ENCODE results near the gene PPP1R36. TPM values are rescaled to one million over a fixed set of nuclear protein-coding genes. Genes with fewer than 3 reads are reported as not detected.

PPP1R36 gene
- total RNA-seq, 1 donor from 2014 or later: 1.1 TPM

- Mint-ChIP-seq H3K9me3 (ENCODE audit: low read depth) (no peaks in the 10 kb centered on the region), H3K4me1 (ENCODE audit: low read depth) (peaks cover 31% of the 10 kb centered on the region), H3K27me3 (ENCODE audit: low read depth) (no peaks in the 10 kb centered on the region), H3K36me3 (ENCODE audit: low read depth) (no peaks in the 10 kb centered on the region), H3K4me3 (ENCODE audit: unreplicated experiment) (no peak overlapping the region), H3K27ac (ENCODE audit: unreplicated experiment) (no peak overlapping the region)
- TF ChIP-seq, protein P1, sequence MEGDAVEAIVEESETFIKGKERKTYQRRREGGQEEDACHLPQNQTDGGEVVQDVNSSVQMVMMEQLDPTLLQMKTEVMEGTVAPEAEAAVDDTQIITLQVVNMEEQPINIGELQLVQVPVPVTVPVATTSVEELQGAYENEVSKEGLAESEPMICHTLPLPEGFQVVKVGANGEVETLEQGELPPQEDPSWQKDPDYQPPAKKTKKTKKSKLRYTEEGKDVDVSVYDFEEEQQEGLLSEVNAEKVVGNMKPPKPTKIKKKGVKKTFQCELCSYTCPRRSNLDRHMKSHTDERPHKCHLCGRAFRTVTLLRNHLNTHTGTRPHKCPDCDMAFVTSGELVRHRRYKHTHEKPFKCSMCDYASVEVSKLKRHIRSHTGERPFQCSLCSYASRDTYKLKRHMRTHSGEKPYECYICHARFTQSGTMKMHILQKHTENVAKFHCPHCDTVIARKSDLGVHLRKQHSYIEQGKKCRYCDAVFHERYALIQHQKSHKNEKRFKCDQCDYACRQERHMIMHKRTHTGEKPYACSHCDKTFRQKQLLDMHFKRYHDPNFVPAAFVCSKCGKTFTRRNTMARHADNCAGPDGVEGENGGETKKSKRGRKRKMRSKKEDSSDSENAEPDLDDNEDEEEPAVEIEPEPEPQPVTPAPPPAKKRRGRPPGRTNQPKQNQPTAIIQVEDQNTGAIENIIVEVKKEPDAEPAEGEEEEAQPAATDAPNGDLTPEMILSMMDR (IDR thresholded peaks at IDR 0.05): no peak
- no peak for DNase-seq (ENCODE audit: low spot score)
Measured at GRCh38 chr14:64572386-64573104, 22.8 kb downstream of the PPP1R36 start.

GRCh38 chr14:64573109-64573508 lies 23.3 kb downstream of the PPP1R36 start:
- Mint-ChIP-seq H3K4me3 (ENCODE audit: unreplicated experiment) (no peak overlapping the region), H3K27me3 (ENCODE audit: low read depth) (no peaks in the 10 kb centered on the region), H3K9me3 (ENCODE audit: low read depth) (no peaks in the 10 kb centered on the region), H3K36me3 (ENCODE audit: low read depth) (no peaks in the 10 kb centered on the region), H3K27ac (ENCODE audit: unreplicated experiment) (no peak overlapping the region), H3K4me1 (ENCODE audit: low read depth) (peaks cover 30% of the 10 kb centered on the region)
- TF ChIP-seq, protein P1 (IDR thresholded peaks at IDR 0.05): no peak
- DNase-seq (ENCODE audit: low spot score): no peak

DNA sequence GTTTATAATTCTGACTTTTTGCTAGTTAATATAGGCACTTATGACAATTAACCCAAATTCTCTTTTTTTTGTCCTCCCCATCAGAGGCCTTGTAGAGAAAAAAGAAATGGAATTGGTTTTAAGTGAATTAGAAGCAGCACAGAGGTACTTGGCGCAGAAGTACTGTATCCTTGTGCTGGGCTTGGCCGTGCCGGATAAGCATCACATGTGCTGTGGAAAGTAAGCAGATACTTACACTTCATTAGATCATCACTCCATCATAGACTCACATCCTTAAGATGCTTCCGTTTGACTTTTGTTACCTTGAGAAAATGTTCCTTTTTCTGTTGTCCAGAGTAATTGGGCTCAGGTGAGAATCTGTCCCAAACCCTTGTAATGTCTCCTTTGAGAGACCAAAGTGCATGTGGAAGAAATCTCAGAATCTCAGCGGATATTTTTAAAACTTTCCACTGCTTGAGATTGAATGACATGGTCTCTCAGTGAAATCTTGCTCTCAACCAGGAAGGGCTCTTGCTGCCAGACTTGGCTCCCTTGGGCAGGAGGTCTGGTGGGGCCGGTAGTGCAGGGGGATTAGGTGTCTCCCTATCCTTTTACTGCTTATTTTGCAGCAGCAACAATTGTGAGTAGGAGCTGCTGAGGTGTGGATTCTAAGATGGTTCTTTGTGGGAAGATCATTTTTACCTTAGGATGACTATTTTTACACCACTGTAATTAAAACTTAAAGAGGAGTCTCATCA lies 24.8 kb downstream of the PPP1R36 start:
- no peak for DNase-seq (ENCODE audit: low spot score)
- H3K27ac Mint-ChIP-seq (ENCODE audit: unreplicated experiment): no peak overlapping the region
- H3K36me3 Mint-ChIP-seq (ENCODE audit: low read depth): no peaks in the 10 kb centered on the region
- H3K9me3 Mint-ChIP-seq (ENCODE audit: low read depth): no peaks in the 10 kb centered on the region
- TF ChIP-seq, protein P1 (IDR thresholded peaks at IDR 0.05): no peak
- H3K27me3 Mint-ChIP-seq (ENCODE audit: low read depth): no peaks in the 10 kb centered on the region
- H3K4me3 Mint-ChIP-seq (ENCODE audit: unreplicated experiment): no peak overlapping the region
- peaks cover 17% of the 10 kb centered on the region for H3K4me1 Mint-ChIP-seq (ENCODE audit: low read depth)

DNA sequence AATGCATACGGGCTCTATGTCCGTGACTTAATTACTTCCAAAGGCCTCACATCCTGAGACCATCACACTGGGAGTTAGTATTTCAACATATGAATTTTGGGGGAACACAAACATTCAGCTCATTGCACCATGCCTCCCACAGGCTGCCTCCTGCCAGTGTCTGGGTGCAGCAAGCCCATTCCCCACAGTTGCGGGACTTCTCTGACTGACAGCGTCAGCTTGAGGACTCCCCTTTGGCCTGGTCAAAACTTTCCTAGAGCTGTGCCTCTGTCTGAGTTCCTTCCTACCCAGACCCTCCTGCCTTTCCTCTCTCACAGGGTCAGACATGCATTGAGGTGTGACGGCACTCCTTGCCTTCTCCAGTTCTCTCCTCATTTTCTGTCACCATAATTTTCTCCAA lies 27.4 kb downstream of the PPP1R36 start:
- H3K27ac Mint-ChIP-seq (ENCODE audit: unreplicated experiment): no peak overlapping the region
- no peaks in the 10 kb centered on the region for H3K27me3 Mint-ChIP-seq (ENCODE audit: low read depth)
- H3K4me3 Mint-ChIP-seq (ENCODE audit: unreplicated experiment): no peak overlapping the region
- DNase-seq (ENCODE audit: low spot score): no peak
- no peaks in the 10 kb centered on the region for H3K36me3 Mint-ChIP-seq (ENCODE audit: low read depth)
- H3K4me1 Mint-ChIP-seq (ENCODE audit: low read depth): peaks cover 16% of the 10 kb centered on the region
- H3K9me3 Mint-ChIP-seq (ENCODE audit: low read depth): no peaks in the 10 kb centered on the region
- TF ChIP-seq, protein P1 (IDR thresholded peaks at IDR 0.05): no peak

- H3K4me3 Mint-ChIP-seq (ENCODE audit: unreplicated experiment): no peak overlapping the region
- TF ChIP-seq, protein P1 (IDR thresholded peaks at IDR 0.05): no peak
- no peak for DNase-seq (ENCODE audit: low spot score)
- no peaks in the 10 kb centered on the region for H3K4me1 Mint-ChIP-seq (ENCODE audit: low read depth)
- no peaks in the 10 kb centered on the region for H3K9me3 Mint-ChIP-seq (ENCODE audit: low read depth)
- no peaks in the 10 kb centered on the region for H3K27me3 Mint-ChIP-seq (ENCODE audit: low read depth)
- no peaks in the 10 kb centered on the region for H3K36me3 Mint-ChIP-seq (ENCODE audit: low read depth)
- H3K27ac Mint-ChIP-seq (ENCODE audit: unreplicated experiment): no peak overlapping the region
Measured at GRCh38 chr14:64580467-64580866, 30.7 kb downstream of the PPP1R36 start.
